ENCODE data around the gene LYSMD4. TPM values are rescaled to one million over a fixed set of nuclear protein-coding genes. Genes with fewer than 3 reads are reported as not detected.

LYSMD4 gene
- polyA plus RNA-seq, 4 donors, result 10.8 to 22.3 (median 16.1) TPM

GRCh38 chr15:99732124-99732750 is 1.0 kb downstream of the LYSMD4 start:
- DNase-seq (ENCODE audit: low read depth in 4 of 4, low spot score in 3 of 4), result no peak

DNA sequence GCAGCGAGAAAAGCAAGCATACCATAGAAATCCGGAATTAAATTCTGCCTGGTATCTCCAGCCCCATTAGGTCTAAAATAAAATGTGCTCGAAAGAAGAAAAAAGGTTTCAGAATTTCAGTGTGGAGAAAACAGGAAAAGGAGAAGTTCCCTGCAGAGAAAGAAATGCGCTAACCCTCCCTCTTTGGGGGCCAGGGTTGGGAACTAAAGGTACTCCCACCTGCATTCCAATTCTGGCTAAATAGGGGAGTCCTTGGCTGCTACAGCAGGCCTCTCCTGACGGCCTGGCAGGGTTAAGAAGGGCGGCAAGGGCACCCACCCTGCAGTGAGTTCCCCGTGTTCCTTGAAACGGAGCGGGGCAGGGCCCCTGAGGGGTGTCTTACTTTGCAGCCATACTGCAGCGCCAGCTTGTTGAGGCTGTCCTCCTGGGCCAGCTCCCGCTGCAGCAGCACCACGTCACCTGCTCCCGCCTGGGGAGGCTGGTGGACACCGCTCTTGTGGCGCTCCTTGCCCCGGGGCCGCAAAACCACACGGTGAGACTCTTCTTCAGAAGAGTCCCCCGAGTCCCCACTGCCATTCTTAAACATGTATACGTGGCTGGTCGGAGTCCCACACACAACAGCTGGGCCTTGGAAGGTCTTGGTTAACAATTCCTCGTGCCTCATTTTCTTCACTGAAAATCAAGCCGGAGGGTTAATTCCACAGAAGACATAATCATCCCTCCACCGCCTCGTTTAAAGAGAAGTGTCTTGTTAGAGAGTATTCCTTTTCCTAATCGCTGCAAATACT is 1.7 kb downstream of the LYSMD4 start:
- DNase-seq (ENCODE audit: low read depth in 4 of 4, low spot score in 3 of 4), result no peak

GRCh38 chr15:99729920-99730319 is 3.3 kb downstream of the LYSMD4 start:
- DNase-seq (ENCODE audit: low read depth in 4 of 4, low spot score in 3 of 4), result no peak

- DNase-seq (ENCODE audit: low read depth in 4 of 4, low spot score in 3 of 4), result no peak
Observed at GRCh38 chr15:99729327-99729726, 3.9 kb downstream of the LYSMD4 start.

GRCh38 chr15:99728916-99729315 is 4.3 kb downstream of the LYSMD4 start:
- no peak for DNase-seq (ENCODE audit: low read depth in 4 of 4, low spot score in 3 of 4)

DNA sequence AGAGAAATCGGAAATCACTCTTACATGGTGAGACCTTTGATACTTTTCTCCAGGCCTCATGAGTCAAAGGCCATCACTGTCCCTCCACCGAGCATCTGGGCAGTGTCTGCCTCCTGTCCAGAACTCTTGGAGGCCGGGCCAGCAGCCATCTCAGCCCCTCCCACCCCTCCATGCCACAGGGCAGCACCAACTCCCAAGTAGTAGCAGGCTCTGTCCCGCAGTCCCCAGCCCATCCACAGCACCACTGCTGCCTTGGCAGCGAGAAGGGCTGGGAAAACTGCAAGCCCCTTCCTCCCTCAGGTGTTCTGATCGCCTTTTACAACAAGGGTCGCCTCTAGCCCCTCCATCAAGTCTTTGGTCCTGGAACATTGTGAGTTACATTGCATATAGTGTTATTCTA is 5.5 kb downstream of the LYSMD4 start:
- DNase-seq (ENCODE audit: low read depth in 4 of 4, low spot score in 3 of 4), result no peak

- DNase-seq (ENCODE audit: low read depth in 4 of 4, low spot score in 3 of 4), result no peak
Observed at GRCh38 chr15:99727330-99727729, 5.9 kb downstream of the LYSMD4 start.

DNA sequence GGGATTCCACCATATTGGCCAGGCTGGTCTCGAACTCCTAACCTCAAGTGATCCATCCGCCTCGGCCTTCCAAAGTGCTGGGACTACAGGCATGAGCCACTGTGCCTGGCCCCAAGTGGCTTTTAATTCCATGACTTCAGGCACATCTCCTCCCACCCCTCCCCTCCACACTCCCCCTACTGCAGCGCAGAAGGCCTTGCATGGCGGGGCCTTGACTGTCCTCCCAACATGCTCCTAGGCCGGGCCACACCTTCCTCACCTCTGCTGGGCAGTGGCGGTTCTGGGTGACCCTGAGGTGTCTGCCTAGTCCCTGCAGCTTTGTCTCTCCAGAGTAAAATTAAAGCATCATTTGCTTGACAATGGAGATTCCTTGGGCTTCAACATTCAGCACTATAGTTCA is 6.9 kb downstream of the LYSMD4 start:
- no peak for DNase-seq (ENCODE audit: low read depth in 4 of 4, low spot score in 3 of 4)

GRCh38 chr15:99722406-99722805 is 10.8 kb downstream of the LYSMD4 start:
- DNase-seq (ENCODE audit: low read depth in 4 of 4, low spot score in 3 of 4), result no peak

GRCh38 chr15:99721896-99722295 is 11.3 kb downstream of the LYSMD4 start:
- no peak for DNase-seq (ENCODE audit: low read depth in 4 of 4, low spot score in 3 of 4)

- no peak for DNase-seq (ENCODE audit: low read depth in 4 of 4, low spot score in 3 of 4)
Observed at GRCh38 chr15:99721104-99721778, 12.0 kb downstream of the LYSMD4 start.

DNA sequence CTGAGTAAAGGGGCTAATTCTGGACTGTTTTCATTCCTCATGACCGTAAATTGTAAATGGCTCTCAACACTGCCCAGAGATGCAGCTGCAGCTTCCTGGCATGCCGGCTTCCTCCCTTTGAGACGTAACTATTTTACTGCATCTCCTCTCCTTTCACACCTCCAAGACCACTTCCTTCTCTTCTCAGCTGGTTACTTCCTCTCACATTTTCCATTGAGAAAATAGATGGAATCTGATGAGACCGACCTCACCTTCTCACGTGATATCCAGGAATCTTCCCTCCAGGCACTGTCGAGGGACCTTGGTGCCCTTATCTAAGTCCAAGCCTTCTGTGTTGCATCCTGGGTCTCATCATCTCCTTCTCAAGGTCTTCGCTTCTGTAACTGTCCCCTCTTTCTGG is 12.7 kb downstream of the LYSMD4 start:
- DNase-seq (ENCODE audit: low read depth in 4 of 4, low spot score in 3 of 4), result no peak

DNA sequence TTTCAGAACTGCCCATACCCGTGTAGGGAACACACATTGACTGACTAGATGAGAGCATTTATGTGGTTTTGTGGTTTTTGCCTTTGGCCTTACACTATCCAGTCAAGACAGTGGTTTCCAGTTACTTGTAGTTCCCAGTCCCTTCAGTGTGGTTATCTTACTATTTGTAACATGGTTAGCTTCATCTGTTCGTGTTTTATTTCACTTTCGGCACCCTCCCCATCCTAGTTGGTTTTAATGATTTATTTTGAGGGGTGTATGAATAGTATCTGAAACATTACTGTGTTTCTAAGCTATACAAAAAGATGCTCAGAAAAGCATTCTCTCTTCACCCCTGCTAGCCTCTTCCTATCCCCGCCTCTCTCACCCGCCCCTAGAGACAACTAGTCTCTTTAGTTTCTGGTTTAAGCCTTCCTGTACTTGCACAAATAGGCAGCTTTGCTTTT is 14.1 kb downstream of the LYSMD4 start:
- DNase-seq (ENCODE audit: low read depth in 4 of 4, low spot score in 3 of 4), result no peak

- no peak for DNase-seq (ENCODE audit: low read depth in 4 of 4, low spot score in 3 of 4)
Observed at GRCh38 chr15:99718421-99718820, 14.8 kb downstream of the LYSMD4 start.

- DNase-seq (ENCODE audit: low read depth in 4 of 4, low spot score in 3 of 4), result no peak
Observed at GRCh38 chr15:99717161-99718009, 15.9 kb downstream of the LYSMD4 start.

DNA sequence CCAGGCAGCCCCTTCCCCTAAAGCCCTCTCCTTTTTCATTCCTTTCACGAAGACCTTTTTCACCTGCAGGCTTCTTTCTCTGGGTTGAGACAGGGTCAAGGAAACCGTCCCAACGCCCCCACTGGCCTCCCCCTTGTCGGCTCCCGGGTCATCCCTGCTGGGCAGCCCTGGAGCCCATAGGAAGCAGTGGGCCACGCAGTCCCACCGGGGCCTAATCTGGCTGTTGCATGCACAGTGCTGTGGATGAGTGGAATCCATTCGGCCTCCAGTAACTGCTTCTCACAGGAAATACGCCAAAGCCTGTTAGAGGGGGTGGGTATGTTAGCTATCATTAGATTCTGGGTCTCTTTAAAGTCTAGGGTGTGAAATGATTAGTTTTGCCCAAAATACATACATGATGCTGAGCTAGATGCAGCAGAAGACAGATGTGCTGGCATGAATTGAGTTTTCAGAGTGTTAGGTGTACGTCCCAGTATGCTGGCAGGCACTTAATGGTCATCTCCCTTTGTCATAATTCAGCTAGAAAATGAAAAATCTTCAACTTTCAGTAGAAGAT is 16.6 kb downstream of the LYSMD4 start:
- no peak for DNase-seq (ENCODE audit: low read depth in 4 of 4, low spot score in 3 of 4)

DNA sequence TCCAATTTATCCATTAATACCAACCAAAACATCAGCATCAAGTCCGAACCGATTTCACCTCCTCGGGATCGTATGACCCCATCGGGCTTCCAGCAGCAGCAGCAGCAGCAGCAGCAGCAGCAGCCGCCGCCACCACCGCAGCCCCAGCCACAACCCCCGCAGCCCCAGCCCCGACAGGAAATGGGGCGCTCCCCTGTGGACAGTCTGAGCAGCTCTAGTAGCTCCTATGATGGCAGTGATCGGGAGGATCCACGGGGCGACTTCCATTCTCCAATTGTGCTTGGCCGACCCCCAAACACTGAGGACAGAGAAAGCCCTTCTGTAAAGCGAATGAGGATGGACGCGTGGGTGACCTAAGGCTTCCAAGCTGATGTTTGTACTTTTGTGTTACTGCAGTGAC is 20.8 kb downstream of the LYSMD4 start:
- DNase-seq (ENCODE audit: low read depth in 4 of 4, low spot score in 3 of 4), result no peak

GRCh38 chr15:99711625-99712024 is 21.6 kb downstream of the LYSMD4 start:
- DNase-seq (ENCODE audit: low read depth in 4 of 4, low spot score in 3 of 4), result no peak

DNA sequence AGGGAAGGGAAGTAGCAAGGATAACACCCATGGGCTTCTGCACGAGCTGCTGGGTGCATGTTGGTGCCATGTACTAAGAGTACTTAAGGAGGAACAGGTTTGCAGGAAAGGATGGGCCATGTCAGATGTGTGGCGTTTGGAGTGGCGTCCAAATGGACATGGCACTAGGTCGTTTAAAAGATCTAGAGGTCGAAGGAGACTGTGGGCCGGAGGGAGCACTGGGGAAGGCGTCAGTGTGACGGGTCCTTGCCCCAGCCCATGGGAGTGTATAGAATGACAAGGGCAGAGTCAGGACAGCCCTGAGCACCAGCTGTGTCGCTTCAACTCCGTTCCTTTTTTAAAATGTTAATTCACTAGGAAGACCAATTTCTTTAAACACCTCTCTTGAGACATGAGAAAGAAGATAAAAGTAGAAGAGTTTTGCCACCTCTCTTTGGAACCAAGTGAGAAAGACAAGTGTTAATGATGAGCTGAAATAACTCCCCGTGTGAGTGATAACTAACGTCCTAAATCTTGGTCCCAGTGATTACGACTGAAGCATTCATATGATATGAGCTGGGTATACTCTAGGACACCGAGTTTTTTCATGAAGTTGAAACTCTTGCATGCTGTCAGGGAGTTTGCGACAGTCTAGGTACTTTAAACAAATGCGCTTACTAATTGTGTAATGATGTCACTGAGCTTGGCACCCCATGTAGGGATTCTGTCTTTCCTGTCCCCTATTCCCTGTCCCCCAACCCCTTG is 23.8 kb downstream of the LYSMD4 start:
- no peak for DNase-seq (ENCODE audit: low read depth in 4 of 4, low spot score in 3 of 4)

DNA sequence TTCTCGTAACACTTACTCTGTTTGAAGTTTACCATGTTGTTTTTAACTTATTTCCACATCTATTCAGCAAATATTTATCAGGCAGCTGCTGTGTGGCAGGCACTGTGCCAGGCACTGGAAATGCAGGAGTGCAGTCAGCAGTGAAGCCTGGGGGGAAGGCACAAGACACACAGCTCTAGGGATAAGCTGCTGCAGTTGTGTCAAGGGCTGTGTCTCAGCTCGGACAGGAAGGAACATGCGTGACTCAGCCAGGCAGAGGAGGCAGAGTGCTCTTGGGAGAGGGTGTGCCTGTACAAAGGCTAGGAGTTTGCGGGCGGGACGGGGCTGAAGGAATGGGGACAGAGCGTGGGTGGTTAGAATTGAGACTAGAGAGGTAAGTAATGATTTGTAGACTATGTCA is 24.7 kb downstream of the LYSMD4 start:
- no peak for DNase-seq (ENCODE audit: low read depth in 4 of 4, low spot score in 3 of 4)

All from left renal pelvis (tissue), 4 donors.